Epithelial cell of esophagus (primary cell): ENCODE measurements around the gene JMJD1C.

Experiments used
- DNase-seq: peaks from one replicate; pipeline ENCODE4 v3.0.0; 2010; ENCODE audit warnings: low read depth
- H3K4me3 ChIP-seq: 2 replicates; pipeline ENCODE4 v1.5.1; 2011; ENCODE audit warnings: mild to moderate bottlenecking, low read length, control low read depth
- TF ChIP-seq, protein P1 (sequence below): IDR thresholded peaks from 2 replicates; pipeline ENCODE4 v1.5.1; 2011; ENCODE audit warnings: low read depth, mild to moderate bottlenecking, low read length, control low read depth, inconsistent platforms; ENCODE audit not compliant: insufficient read depth; ENCODE audit errors: missing control alignments

The JMJD1C gene

DNA sequence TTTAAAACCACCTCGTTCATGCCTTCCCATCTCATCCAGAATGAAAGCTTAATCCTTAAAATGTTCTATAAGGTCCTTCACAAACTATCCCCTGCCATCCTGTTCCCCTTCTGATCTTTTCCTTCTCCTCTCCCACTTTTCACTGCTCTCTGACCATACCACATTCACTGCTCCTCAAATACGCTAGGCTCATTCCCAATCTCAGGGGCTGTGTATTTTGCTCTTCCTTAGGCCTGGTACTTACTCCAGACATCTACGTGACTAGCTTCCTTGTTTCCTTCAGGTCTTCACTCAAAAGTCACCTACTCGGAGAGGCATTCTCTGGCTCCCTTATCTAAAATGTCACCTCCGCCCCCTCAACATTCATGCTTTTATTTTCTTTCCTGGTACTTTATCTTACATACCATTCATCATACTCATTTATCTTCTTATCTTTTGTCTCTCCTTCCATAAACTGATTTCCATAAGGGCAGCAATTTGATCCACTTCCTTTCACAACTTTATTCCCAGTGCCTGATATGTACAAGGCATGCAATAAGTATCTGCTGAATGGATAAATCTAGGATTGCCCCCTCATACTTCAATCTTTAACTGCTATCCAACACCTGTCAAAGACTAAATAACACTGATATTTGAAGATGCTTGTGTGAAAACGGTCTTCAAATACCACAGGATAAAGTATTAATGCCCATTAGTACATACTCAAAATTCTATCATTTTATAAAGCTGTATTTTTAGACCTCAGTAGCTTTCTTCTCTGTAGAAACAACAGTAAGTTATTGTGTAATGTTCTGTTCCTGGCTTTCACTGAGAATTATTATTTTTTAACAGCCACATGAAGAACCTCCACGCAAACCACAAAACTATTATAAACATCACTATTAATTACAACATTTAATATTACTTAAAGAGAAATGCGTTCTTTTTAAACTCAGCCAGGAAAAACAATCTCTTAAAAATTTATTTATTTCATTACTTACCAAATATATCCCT lies 27.0 kb downstream of the JMJD1C start:
- TF ChIP-seq, protein P1, sequence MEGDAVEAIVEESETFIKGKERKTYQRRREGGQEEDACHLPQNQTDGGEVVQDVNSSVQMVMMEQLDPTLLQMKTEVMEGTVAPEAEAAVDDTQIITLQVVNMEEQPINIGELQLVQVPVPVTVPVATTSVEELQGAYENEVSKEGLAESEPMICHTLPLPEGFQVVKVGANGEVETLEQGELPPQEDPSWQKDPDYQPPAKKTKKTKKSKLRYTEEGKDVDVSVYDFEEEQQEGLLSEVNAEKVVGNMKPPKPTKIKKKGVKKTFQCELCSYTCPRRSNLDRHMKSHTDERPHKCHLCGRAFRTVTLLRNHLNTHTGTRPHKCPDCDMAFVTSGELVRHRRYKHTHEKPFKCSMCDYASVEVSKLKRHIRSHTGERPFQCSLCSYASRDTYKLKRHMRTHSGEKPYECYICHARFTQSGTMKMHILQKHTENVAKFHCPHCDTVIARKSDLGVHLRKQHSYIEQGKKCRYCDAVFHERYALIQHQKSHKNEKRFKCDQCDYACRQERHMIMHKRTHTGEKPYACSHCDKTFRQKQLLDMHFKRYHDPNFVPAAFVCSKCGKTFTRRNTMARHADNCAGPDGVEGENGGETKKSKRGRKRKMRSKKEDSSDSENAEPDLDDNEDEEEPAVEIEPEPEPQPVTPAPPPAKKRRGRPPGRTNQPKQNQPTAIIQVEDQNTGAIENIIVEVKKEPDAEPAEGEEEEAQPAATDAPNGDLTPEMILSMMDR, result no peak
- no peak overlapping the region for H3K4me3 ChIP-seq
- no peak for DNase-seq

GRCh38 chr10:63437116-63437949 lies 28.4 kb downstream of the JMJD1C start:
- peak; percentile 53 for DNase-seq
- TF ChIP-seq, protein P1, result no peak
- no peak overlapping the region for H3K4me3 ChIP-seq

- no peak overlapping the region for H3K4me3 ChIP-seq
- DNase-seq, result no peak
- TF ChIP-seq, protein P1, result no peak
These were observed 29.6 kb downstream of the JMJD1C start for GRCh38 chr10:63436225-63436624.

GRCh38 chr10:63434866-63435854 lies 30.6 kb downstream of the JMJD1C start:
- DNase-seq, result peak; percentile 36
- no peak overlapping the region for H3K4me3 ChIP-seq
- TF ChIP-seq, protein P1, result no peak

DNA sequence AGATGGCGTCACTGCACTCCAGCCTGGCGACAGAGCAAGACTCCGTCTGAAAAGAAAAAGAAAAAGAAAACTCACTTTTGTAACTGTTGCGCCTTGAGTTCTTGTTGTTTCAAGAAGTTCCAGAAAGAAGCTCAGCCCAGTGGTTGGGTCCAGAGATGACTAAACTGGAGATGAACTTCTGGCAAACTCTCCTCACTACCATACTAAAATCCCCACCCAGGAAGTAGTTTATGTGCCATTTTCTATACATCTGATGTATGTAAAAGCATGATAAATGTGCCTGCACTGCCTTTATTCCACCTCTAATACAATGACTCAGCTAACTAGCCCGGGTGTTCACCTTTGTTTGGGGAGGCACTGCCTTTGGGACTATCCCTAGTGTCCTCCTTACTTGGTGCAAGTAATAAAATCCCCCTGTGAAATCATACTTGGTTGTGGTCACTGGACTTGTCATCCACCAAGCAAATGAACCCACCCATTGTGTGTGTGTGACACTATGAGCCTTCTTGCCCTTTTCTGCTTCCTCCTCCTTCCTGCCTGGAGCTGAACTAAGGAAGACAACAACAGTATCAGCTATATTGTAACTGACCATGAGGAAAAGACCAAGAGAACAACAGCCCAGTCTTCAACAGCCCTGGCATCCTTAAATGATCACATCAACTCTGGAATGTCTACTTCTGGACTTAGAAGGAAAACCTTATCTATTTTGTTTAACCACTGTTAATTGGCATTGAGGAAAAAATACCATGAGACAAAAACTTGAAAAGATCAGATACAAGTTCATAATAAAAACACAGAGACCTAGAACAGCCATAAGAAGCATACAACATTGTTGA lies 33.6 kb downstream of the JMJD1C start:
- peak; percentile 52 for DNase-seq
- H3K4me3 ChIP-seq, result no peak overlapping the region
- TF ChIP-seq, protein P1, result no peak
